Endodermal cell (in vitro differentiated cells): ENCODE results near the gene TEKTIP1. TPM values are rescaled to one million over a fixed set of nuclear protein-coding genes. Genes with fewer than 3 reads are reported as not detected.

ENCODE experiments used
- DNase-seq: peaks from one replicate; pipeline ENCODE4 v3.0.0-alpha.2; 2017
- H3K27ac ChIP-seq: 2 replicates; pipeline ENCODE4 v1.5.1; 2013; ENCODE audit warnings: mild to moderate bottlenecking, low read depth, low read length, moderate library complexity
- H3K27me3 ChIP-seq: 2 replicates; pipeline ENCODE4 v1.6.1; 2013; ENCODE audit warnings: mild to moderate bottlenecking, low read length, moderate library complexity; ENCODE audit not compliant: insufficient read depth, control insufficient read depth, poor library complexity, severe bottlenecking
- H3K36me3 ChIP-seq: 2 replicates; pipeline ENCODE4 v1.7.0; 2013; ENCODE audit warnings: mild to moderate bottlenecking, low read length, moderate library complexity; ENCODE audit not compliant: control insufficient read depth, insufficient read depth
- H3K4me1 ChIP-seq: one replicate; pipeline ENCODE4 v1.7.0; 2013; ENCODE audit warnings: low read length; ENCODE audit not compliant: control insufficient read depth, insufficient read depth
- H3K4me3 ChIP-seq: 2 replicates; pipeline ENCODE4 v1.5.1; 2013; ENCODE audit warnings: mild to moderate bottlenecking, low read length, moderate library complexity
- H3K9ac ChIP-seq: 2 replicates; pipeline ENCODE4 v1.6.1; 2013; ENCODE audit warnings: mild to moderate bottlenecking, low read length, moderate library complexity; ENCODE audit not compliant: poor library complexity, severe bottlenecking; ENCODE audit errors: extremely low read depth
- H3K9me3 ChIP-seq: 2 replicates; pipeline ENCODE4 v1.6.1; 2013; ENCODE audit warnings: mild to moderate bottlenecking, low read length, moderate library complexity; ENCODE audit not compliant: control insufficient read depth
- H3K27ac Mint-ChIP-seq: 2 replicates; pipeline ENCODE4 v1.8.0; 2020; ENCODE audit warnings: mixed read lengths
- H3K27me3 Mint-ChIP-seq: 2 replicates; pipeline ENCODE4 v1.8.0; 2021; ENCODE audit warnings: mild to moderate bottlenecking, mixed read lengths; ENCODE audit not compliant: insufficient read depth
- H3K36me3 Mint-ChIP-seq: 2 replicates; pipeline ENCODE4 v1.8.0; 2020; ENCODE audit warnings: low read depth, mixed read lengths
- H3K4me1 Mint-ChIP-seq: 2 replicates; pipeline ENCODE4 v1.8.0; 2020; ENCODE audit warnings: mixed read lengths
- H3K4me3 Mint-ChIP-seq: 2 replicates; pipeline ENCODE4 v1.8.0; 2020; ENCODE audit warnings: mild to moderate bottlenecking, moderate library complexity, mixed read lengths
- H3K9me3 Mint-ChIP-seq: 2 replicates; pipeline ENCODE4 v1.8.0; 2020; ENCODE audit warnings: mild to moderate bottlenecking, mixed read lengths
- CTCF ChIP-seq: fragments of 200-600 bp; sonication (generic); conservative IDR thresholded peaks from 2 replicates; pipeline ENCODE4 v1.5.0; 2021; ENCODE audit warnings: antibody characterized with exemption, mild to moderate bottlenecking
- WGBS, 2 experiments: methylation state at CpG; one replicate each; pipeline versions ENCODE4 v1.1.5 to v1.1.7; 2013; ENCODE audit warnings: missing lambda C conversion rate in 2 of 2, mixed read lengths in 1 of 2; ENCODE audit not compliant: insufficient coverage in 1 of 2, insufficient read length in 1 of 2; 5-methylcytosine and 5-hydroxymethylcytosine counted together
- total RNA-seq, 2 donors: library from RNA; stranded (reverse); fragmentation: NEBNext Ultra II Directional in 1 of 2; extraction: Animal tissue kit (Norgen Biotek cat#: 25700) in 1 of 2; gene quantifications; 2 replicates in 1 of 2; 3 replicates in 1 of 2; pipeline ENCODE4 v1.2.1, GENCODE V29; 2021

The TEKTIP1 gene
- total RNA-seq, 2 donors from 2014 or later, result 4.6 to 5.7 TPM

- no peak overlapping the region for H3K9ac ChIP-seq
- 92 to 95% methylated on average over 15 to 18 of the region's 18 CpGs for WGBS, 2 experiments
- Mint-ChIP-seq H3K27ac (peak overlapping the region; percentile 58), H3K27me3 (no peaks in the 10 kb centered on the region), H3K4me3 (no peak overlapping the region), H3K36me3 (peaks cover 18% of the 10 kb centered on the region), H3K9me3 (no peaks in the 10 kb centered on the region), H3K4me1 (peaks cover 5% of the 10 kb centered on the region)
- no peak overlapping the region for H3K27ac ChIP-seq
- H3K4me3 ChIP-seq, result no peak overlapping the region
- H3K27me3 ChIP-seq, result no peaks in the 10 kb centered on the region
- peaks cover 17% of the 10 kb centered on the region for H3K36me3 ChIP-seq
- no peaks in the 10 kb centered on the region for H3K4me1 ChIP-seq
- DNase-seq, result no peak
- no peak for TF ChIP-seq CTCF
- no peaks in the 10 kb centered on the region for H3K9me3 ChIP-seq
Observed at GRCh38 chr19:3519126-3519525, 19.8 kb upstream of the TEKTIP1 start.

- H3K27me3 Mint-ChIP-seq, result no peaks in the 10 kb centered on the region
Observed at GRCh38 chr19:3520166-3521103, 18.5 kb upstream of the TEKTIP1 start.

GRCh38 chr19:3521104-3521445 is 17.9 kb upstream of the TEKTIP1 start:
- 94 to 98% methylated on average over 6 to 7 of the region's 7 CpGs for WGBS, 2 experiments
- Histone ChIP-seq H3K9ac (no peak overlapping the region), H3K27ac (no peak overlapping the region)

More at GRCh38 chr19:3520166-3521103, 18.5 kb upstream of the TEKTIP1 start:
- Mint-ChIP-seq H3K4me1 (peaks cover 5% of the 10 kb centered on the region), H3K36me3 (peaks cover 25% of the 10 kb centered on the region), H3K9me3 (no peaks in the 10 kb centered on the region), H3K4me3 (no peak overlapping the region), H3K27ac (no peak overlapping the region)
- no peaks in the 10 kb centered on the region for H3K9me3 ChIP-seq
- no peak overlapping the region for H3K9ac ChIP-seq
- peak; percentile 41 for TF ChIP-seq CTCF
- peaks cover 23% of the 10 kb centered on the region for H3K36me3 ChIP-seq
- H3K4me1 ChIP-seq, result no peaks in the 10 kb centered on the region
- 95 to 97% methylated on average over 34 to 37 of the region's 37 CpGs for WGBS, 2 experiments
- no peaks in the 10 kb centered on the region for H3K27me3 ChIP-seq
- H3K4me3 ChIP-seq, result no peak overlapping the region
- H3K27ac ChIP-seq, result no peak overlapping the region
- DNase-seq, result peak; percentile 73

More at GRCh38 chr19:3521104-3521445, 17.9 kb upstream of the TEKTIP1 start:
- TF ChIP-seq CTCF, result no peak
- H3K4me3 Mint-ChIP-seq, result no peak overlapping the region
- no peaks in the 10 kb centered on the region for H3K27me3 ChIP-seq
- no peaks in the 10 kb centered on the region for H3K9me3 ChIP-seq
- no peak overlapping the region for H3K4me3 ChIP-seq
- H3K36me3 ChIP-seq, result peaks cover 19% of the 10 kb centered on the region
- no peaks in the 10 kb centered on the region for H3K9me3 Mint-ChIP-seq
- H3K27me3 Mint-ChIP-seq, result no peaks in the 10 kb centered on the region
- no peaks in the 10 kb centered on the region for H3K4me1 ChIP-seq
- H3K36me3 Mint-ChIP-seq, result peaks cover 25% of the 10 kb centered on the region
- H3K4me1 Mint-ChIP-seq, result peaks cover 5% of the 10 kb centered on the region
- no peak overlapping the region for H3K27ac Mint-ChIP-seq
- DNase-seq, result no peak
